Islet precursor cell (in vitro differentiated cells): Measurements from ENCODE around the gene BSG.

ENCODE experiments used
- DNase-seq: peaks from one replicate; pipeline ENCODE4 v3.0.0-alpha.2; 2018

Gene BSG

DNA sequence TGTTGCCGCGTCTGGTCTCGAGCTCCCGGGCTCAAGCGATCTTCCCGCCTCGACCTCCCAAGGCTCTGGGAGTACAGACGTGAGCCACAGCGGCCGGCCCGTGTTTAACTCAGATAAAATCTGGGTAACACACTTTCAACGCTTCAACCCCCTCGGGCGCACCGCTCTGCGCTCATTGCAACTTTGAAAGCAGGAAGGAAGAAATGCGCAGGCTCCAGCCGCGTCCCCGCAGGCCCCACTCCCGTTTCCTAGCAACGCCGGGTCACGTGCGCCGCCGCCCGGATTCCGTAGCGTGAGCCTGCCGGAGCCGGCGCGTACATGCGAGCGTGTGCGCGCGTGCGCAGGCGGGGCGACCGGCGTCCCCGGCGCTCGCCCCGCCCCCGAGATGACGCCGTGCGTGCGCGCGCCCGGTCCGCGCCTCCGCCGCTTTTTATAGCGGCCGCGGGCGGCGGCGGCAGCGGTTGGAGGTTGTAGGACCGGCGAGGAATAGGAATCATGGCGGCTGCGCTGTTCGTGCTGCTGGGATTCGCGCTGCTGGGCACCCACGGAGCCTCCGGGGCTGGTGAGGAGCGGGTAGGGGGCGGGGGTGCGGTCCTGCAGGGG is at the start of gene BSG:
BSG (plus strand) TSS at position 457 of the 603 bp plus-strand sequence; CDS start at position 496, 39 bp downstream.
- DNase-seq: peak; percentile 99

DNA sequence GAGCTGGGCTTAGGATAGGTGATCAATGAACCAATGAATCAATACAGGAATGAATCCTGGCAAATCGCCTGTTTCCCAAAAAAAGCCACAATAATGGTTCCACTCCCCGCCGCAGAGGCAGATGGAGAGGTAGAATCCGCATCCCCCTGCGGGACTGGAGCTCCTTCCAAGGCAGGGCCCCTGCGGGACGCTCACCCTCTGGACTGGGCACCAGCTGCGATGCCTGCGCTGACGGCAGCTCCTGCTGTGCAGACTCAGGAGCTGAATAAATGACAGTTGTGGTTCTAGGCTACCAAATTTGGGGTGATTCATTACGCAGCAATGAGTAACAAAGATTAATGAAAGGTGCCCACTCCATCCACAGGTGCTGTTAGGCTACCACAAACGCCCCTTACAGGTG is 49.7 kb upstream of the BSG start:
- DNase-seq: no peak

DNA sequence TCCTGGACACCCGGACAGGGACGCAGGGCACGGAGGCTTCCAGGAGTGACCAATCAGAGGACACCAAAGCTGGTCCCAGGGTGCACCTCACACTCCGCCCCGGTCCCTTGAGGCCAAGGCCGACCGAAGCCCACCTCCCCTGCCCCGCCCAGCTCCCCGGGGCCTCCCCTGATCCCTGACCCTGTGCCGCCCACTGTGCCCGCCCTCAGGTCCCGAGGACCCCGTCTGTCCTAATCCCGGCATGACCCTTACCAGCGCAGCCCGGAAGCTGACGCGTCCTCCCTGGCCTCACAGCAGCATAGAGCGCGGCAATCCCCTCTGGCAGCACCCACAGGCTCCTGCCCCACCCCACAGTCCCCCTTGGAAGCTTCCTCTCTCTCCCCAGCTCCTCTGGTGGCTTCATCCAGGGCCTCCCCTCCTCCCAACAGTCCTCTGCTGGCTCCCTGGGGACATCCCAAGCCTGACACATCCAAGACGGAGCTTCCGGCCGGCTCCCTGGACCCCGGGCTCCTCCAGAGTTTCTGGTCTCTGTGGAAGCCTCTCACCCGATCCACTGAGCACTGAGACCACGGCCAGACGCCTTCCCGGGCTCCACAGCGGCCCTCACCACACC is 48.2 kb upstream of the BSG start:
- DNase-seq: no peak

DNA sequence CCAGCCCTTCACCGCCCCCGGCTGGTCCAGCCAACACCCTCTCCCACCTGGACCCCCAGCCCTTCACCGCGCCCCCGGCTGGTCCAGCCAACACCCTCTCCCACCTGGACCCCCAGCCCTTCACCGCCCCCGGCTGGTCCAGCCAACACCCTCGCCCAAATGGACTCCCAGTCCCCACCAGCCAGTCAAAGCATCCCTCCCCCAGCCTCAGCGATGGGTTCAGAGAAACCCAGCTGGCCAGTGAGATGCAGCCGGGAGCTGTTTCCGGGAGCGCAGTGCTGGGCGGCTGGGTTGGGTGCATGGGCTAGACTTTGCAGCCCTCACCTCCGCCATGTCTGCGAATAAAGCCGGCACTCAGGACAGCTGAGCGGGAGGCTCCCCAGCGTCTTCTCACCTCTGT is 47.4 kb upstream of the BSG start:
- no peak for DNase-seq

- DNase-seq: no peak
Measured at GRCh38 chr19:525857-526419, 46.5 kb upstream of the BSG start.

- no peak for DNase-seq
Measured at GRCh38 chr19:530134-531008, 42.0 kb upstream of the BSG start.

DNA sequence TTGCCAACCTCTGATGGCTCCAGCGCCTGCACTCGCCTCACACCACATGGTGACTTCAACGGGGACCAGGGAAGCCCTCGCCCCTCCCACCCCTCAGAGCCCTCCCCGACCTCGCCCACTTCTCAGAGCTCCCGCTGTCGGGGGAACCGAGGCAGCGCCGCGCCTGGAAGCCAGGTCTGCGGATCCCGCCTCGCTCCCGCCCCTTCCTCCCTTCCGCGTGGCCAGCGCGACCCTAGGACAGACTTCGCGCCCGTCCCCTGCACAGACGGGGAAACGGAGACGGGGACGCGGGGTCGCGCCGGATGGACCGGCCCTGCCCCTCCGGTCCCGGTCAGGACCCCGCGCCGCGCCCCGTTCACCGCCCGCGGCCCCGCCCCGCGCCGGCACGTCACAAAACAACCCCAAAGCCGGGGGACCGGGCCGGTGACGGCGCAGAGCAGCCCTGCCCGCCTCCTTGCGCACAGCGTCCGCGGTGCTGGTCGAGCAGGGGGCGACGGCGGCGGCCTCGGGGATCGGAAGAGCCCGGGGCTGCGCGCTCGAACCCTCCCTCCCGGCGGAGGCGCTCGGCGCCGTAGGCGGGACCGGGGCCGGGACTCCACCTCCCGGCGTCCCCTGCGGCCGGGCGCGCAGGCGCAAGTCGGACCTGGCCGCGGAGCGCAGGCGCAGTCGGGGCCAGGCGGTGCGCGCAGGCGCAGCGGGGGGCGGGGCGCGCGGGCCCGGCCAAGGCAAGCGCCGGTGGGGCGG is 41.2 kb upstream of the BSG start:
- DNase-seq: peak; percentile 94

GRCh38 chr19:531753-532560 is 40.4 kb upstream of the BSG start, which contains the start of gene CDC34:
Gene CDC34, plus strand, starts transcription at chr19:531760. Its CDS starts 172 bp downstream, at chr19:531932.
- DNase-seq: no peak

GRCh38 chr19:532561-533363 is 39.6 kb upstream of the BSG start:
- peak; percentile 74 for DNase-seq

DNA sequence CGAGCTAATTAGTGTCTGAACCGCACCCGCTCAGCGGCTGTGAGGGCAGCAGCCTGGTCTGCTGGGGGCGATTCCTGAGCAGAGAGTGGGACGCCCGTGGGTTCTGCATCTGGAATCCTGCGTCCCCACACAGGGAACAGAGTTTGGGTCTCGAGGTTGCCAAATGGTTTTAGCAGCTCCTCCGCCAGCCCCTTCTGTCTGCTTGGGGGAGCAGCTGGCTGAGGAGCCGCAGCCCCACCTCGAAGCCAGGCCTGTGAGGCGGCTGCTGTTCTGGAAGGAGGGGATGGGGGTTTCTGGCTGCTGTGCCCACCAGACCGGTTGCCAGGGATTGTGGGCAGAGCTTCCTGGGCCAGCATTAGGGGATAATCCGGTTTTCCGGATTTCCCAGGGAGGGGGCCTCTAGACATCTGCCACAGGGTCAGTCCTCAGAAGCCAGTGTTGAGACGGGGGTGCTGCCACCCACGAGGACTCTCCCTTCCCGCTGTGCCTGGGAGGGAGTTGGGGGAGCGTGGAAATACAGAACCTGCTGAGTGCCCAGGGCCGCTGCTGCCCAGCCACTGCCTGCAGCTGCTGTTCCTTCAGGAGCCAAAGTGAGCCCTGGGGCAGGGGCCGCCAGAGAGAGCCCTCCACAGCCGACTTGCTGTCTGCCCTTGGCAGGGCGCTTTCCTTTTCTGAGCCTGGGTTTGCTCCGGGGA is 38.9 kb upstream of the BSG start:
- no peak for DNase-seq

- no peak for DNase-seq
Measured at GRCh38 chr19:534088-534487, 38.3 kb upstream of the BSG start.

DNA sequence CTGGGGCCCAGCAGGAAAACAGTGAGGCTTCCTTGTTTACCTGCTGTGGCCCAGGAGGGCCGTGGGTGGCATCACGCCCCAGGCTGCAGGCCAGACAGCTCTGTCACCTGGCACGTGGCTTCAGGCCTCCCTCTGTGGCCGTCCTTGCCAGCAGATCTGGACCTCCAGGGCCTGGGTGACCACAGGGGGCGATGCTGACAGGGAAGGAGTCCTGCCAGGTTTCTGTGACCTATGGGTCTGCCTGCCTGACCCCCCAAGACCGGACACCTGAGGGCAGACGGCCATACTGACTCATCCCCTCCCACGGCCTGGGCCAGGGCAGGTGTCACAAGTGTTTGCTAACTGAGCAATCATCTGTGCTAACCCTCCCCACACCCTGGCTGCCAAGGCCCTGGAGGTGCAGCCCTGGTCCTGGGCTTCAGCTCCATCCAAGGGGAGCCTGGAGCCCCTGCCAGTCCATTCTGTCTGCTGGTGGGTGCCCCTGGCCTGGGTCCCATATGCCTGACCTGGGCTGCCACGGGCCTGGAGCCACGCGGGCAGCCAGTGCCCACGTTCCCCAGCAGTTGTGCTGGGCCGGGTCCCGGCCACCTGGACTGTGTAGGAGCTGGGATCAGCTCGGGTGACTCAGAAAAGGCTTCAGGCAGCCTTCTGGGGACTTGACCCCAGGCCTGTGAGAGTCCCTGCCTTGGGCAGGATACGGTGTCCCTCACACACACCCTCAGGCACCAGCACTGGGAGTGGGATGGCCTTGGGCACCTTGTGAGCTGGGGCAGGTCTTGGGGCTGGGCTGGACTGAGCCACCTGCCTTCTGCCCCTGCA is 37.2 kb upstream of the BSG start:
- DNase-seq: no peak

GRCh38 chr19:536031-536880 is 36.1 kb upstream of the BSG start:
- no peak for DNase-seq

DNA sequence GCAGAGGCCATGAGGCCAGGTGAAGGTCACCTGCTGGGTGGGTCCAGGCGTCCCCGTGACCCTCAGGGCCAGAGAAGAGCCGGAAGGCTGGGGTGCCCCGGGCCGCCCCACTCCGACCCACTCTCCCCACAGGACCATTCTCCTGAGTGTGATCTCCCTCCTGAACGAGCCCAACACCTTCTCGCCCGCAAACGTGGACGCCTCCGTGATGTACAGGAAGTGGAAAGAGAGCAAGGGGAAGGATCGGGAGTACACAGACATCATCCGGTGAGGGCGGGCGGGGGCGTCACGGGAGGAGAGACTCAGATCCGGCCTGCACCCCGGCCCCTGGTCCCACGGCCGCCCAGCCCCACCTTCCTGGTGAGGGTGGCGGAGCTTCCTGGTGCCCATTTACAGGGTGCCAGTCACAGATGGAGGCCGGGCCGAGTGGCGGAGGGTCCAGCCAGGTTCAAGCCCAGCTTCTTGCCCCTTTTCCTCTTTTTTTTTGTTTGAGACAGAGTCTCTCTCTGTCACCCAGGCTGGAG is 35.5 kb upstream of the BSG start:
- DNase-seq: no peak

DNA sequence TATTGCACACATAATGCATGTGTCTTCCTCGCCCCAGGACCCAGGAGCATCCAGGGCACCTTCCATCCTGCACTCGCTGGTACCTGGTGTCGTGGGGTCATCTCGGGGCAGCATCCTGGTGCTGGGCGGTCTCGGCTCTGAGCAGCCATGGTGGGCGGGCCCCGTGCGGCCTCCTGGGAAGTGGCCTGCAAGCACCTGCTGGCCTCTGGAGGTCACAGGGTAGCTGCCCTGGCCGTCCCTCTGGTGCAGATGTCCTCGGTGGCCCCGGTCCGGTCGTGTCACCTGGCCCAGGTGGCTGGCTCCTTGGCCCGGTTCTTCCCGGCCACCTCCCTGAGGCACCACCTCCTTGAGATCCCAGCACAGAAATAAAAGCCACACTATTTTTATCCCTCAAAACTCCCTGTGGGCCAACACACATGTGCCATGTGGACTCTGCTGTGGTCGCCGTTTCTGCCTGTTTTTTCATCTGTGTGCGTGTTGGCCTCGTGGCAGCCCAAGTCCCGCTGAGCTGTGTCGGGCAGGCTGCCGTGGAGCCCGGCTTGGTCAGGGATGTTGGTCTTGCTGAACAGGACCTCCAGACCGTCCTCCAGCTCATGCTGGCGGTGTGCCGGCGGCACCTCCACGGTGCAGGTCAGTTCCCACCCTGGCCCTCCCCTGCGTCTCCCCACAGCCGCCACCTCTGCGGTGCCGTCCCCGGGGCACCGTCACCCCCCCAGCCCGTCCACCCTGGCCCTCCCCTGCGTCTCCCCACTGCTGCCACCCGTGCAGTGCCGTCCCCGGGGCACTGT is 33.6 kb upstream of the BSG start:
- no peak for DNase-seq

GRCh38 chr19:539429-540030 is 32.9 kb upstream of the BSG start:
- no peak for DNase-seq
